HG02840 (cell line): ENCODE measurements around the gene SNRNP70.

Experiments
- ATAC-seq: cut with Tn5 transposase; IDR thresholded peaks from one replicate; pipeline ENCODE4 v1.9.1; 2021; ENCODE audit warnings: mild to moderate bottlenecking, moderate library complexity, moderate number of reproducible peaks; ENCODE audit not compliant: unreplicated experiment, low FRiP score

Gene SNRNP70

GRCh38 chr19:49097453-49098288, 12.4 kb downstream of the SNRNP70 start:
- ATAC-seq = no peak

- no peak for ATAC-seq
Measured at GRCh38 chr19:49098795-49099194, 13.5 kb downstream of the SNRNP70 start.

DNA sequence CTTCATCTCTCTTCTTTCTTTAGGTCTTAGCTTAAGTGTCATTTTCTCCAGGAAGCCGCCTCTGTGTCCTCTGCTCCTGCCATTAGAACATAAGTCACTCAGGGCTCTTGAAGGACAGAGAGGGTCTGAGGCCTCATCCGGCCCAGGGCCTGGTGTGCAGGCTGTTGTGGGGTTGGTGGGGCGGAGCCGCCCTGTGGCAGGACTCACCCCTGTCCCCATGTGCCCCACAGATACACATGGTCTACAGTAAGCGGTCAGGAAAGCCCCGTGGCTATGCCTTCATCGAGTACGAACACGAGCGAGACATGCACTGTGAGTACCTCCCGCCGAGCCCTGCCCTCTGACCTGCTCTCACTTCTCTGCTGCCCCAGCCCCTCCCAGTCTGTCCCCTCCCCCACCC, 15.9 kb downstream of the SNRNP70 start:
- no peak for ATAC-seq

GRCh38 chr19:49102303-49102702, 17.1 kb downstream of the SNRNP70 start:
- ATAC-seq = no peak

DNA sequence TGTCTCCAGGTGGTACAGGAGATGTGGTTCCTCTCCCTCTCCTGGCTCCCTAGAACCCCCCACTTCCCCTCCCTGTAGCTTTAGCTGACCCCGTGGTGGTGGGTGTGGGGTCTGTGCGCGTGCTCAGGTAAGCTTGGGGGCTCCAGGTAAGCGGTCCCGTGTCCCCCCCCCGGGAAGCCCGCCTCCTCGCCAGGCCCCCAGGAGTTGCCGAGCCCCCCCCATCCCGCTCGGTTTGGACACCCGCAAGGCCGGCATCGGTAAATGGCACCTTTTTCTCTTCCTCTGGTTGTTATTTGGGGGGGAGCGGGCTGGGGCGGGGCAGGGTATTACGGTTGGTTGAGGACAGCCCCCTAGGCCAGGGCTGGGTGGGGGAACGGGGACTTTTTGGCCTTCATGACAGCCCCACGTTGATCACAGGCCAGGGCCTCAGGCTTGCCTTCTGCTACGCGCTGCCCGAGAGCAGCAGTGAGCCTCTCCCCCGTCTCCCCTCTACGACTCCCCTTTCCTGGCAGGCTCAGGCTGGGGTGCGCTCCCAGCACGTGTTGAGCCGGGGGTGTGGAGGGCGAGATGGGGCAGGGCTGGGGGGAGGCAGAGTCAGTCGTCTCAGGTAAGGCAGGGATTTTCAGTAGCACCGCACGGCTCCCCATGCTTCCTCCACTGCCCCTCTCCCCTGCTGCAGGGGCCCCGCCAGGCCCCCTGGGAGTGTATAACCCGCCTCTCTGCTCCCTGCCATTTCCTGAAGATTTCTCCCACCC, 18.3 kb downstream of the SNRNP70 start:
- no peak for ATAC-seq

DNA sequence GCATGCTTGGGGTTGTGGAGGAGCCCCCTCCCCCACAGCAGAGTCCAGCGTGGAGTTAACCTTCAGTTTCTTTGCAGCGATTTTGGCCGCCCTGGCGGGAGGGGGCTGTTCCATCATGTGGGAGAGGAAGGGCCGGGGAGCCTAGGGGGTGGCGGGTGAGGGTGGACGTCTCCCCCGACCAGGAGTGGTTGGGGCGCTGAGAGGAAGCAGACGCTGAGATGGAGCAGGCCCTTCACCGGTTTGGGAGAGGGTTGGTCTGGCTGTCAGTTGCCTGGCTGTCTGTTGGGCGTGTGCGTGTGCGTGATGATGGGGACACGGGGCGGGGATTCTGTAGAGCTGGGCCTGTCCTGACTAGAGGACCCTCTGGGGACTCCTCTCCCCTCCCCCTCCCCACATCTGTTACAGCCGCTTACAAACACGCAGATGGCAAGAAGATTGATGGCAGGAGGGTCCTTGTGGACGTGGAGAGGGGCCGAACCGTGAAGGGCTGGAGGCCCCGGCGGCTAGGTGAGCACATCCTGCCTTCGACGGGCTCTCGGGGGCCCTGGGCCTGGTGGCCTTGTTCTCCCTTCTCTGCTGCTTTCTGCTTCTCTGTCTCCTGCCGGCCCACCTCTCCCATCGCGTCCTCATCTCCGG, 19.1 kb downstream of the SNRNP70 start:
- no peak for ATAC-seq

- no peak for ATAC-seq
Measured at GRCh38 chr19:49106648-49107135, 21.4 kb downstream of the SNRNP70 start.

GRCh38 chr19:49107625-49108459, 22.6 kb downstream of the SNRNP70 start:
- ATAC-seq = no peak

GRCh38 chr19:49109051-49109450, 23.8 kb downstream of the SNRNP70 start:
- ATAC-seq = no peak

GRCh38 chr19:49109569-49110233, 24.4 kb downstream of the SNRNP70 start:
- no peak for ATAC-seq

DNA sequence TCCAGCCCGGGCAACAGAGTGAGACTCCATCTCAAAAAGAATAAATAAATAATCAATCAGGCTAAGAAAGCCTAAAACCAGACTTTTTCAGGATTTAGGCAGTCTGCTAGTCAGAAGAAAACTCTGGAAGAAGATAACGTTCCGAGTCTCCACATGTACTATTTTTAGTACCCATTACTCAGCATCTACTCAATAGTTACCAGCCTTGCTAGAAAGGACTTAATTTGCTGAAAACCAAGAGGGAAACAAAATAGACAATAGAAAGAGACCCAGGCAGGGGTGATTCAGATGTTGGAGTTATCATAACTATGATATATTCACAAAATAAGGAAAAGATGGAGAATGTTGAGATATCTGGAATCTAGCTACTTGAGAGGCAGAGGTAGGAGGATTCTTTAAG, 25.3 kb downstream of the SNRNP70 start:
- no peak for ATAC-seq

GRCh38 chr19:49111218-49111998, 26.2 kb downstream of the SNRNP70 start:
- no peak for ATAC-seq

GRCh38 chr19:49113762-49114629, 28.7 kb downstream of the SNRNP70 start, which contains the start of gene LIN7B:
Gene LIN7B, plus strand, starts transcription at chr19:49114370. Its CDS starts 35 bp downstream, at chr19:49114405.
- ATAC-seq = no peak

DNA sequence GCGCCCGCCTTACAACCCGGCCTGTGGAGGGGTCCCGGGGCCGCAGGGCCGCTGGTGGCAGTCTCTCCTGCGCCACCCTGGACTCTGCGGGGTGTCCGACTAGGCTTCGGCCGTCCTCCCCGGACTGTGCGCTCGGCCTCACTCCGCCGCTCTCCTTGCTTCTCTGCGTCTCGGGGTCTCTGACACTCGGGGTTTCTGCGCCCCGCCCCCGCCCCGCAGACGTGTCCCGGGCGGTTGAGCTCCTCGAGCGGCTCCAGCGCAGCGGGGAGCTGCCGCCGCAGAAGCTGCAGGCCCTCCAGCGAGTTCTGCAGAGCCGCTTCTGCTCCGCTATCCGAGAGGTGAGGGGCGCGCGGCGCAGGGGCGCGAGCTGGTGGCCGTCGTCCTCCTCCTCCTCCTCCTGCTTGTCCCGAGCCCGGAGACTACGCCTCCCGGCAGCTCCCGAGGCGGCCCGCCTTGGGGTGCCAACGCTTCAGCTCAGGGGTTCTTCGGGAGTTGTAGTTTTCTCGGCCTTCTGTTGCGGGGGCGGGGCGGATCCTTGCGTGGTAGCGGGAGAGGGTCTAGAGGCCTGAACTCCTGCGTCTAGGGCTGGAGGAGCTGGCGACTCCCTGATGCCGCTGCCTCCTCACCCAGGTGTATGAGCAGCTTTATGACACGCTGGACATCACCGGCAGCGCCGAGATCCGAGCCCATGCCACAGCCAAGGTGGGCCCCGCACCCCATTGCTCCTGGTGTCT, 29.5 kb downstream of the SNRNP70 start:
- no peak for ATAC-seq

DNA sequence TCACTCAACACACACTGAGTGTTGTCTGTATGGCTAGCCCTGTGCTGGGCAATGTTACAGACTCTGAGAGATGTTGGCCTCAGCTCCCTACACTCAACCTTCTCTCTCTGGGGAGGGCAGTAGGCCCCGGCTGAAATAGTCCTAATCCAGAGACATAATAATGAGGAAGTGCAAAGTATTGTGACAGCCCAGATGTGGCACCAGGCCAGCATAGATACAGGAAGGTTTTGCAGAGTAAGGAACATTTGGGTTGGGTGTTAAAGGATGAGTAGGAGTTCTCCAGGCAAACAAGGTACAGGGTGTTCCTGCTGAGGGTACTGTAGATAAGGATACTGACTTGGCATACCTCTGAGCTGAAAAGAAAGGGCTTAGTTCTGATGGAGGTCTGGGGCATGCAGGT, 31.3 kb downstream of the SNRNP70 start:
- no peak for ATAC-seq

DNA sequence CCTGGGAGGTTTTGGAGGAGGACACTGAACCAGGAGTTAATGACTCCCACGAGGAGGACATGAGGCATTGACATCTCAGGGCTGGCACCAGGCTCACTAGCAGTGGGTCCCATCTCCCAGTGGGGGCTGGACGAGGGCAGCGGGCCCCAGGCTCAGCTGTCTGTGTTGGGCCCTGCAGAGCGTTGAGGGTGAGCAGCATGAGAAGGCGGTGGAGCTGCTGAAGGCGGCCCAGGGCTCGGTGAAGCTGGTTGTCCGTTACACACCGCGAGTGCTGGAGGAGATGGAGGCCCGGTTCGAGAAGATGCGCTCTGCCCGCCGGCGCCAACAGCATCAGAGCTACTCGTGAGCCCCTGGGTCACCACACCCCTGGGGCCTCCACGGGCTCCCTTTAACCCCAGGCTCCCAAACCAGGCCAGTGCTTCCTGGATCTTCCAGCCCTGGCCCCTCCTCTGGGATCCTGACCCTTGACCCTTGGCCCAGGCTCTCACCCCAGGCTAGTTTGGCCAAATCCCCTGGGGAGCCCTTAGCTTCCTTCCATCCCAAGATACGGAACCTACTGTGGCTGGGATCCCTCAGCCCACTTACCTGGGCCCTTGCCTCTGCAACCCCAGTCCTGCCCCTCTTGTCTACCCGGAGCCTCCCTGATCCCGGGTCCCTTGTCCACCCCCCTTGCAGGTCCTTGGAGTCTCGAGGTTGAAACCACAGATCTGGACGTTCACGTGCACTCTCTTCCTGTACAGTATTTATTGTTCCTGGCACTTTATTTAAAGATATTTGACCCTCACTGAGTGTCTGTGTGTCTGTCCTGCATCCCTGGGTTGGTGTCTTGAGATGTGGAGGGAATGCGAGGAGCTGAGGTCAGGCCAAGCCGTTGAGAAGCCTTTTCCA, 32.7 kb downstream of the SNRNP70 start:
- ATAC-seq = no peak
